HFFc6 (cell line): ENCODE measurements around the gene OSBPL8. TPM values are rescaled to one million over a fixed set of nuclear protein-coding genes. Genes with fewer than 3 reads are reported as not detected.
"Not testable (repeated sequence)": the region's sequence is repeated elsewhere in the genome, so short reads cannot be mapped to it uniquely, and the experiment has no call there.

ENCODE experiments used
- DNase-seq: peaks from one replicate; pipeline ENCODE4 v3.0.0-alpha.2; 2018
- H3K27ac Mint-ChIP-seq: 2 replicates; pipeline ENCODE4 v1.8.0; 2020; ENCODE audit warnings: mild to moderate bottlenecking, mixed read lengths
- H3K27me3 Mint-ChIP-seq: 2 replicates; pipeline ENCODE4 v1.8.0; 2021; ENCODE audit warnings: mild to moderate bottlenecking, moderate library complexity, mixed read lengths; ENCODE audit not compliant: insufficient read depth
- H3K36me3 Mint-ChIP-seq: 2 replicates; pipeline ENCODE4 v1.8.0; 2021; ENCODE audit warnings: low read depth, mixed read lengths
- H3K4me1 Mint-ChIP-seq: 2 replicates; pipeline ENCODE4 v1.8.0; 2020; ENCODE audit warnings: low read depth, mixed read lengths
- H3K4me3 Mint-ChIP-seq: 2 replicates; pipeline ENCODE4 v1.8.0; 2020; ENCODE audit warnings: mild to moderate bottlenecking, moderate library complexity, mixed read lengths
- H3K9me3 Mint-ChIP-seq: 2 replicates; pipeline ENCODE4 v1.8.0; 2020; ENCODE audit warnings: mild to moderate bottlenecking, mixed read lengths
- CTCF ChIP-seq: fragments of 200-600 bp; sonication (generic); IDR thresholded peaks from 2 replicates; pipeline ENCODE4 v1.5.0; 2021; ENCODE audit warnings: antibody characterized with exemption, mild to moderate bottlenecking
- total RNA-seq, 6 experiments: library from RNA; stranded (reverse); fragmentation: NEBNext Ultra II Directional; extraction: Animal tissue kit (Norgen Biotek cat#: 25700); gene quantifications; 2 replicates in 1 of 6; 3 replicates in 5 of 6; pipeline ENCODE4 v1.2.3, GENCODE V29; 2021

The OSBPL8 gene
- total RNA-seq, 6 experiments from 2014 or later: 66.8 to 77.8 (median 71.1) TPM

GRCh38 chr12:76523408-76523807, 36.2 kb downstream of the OSBPL8 start:
- no peaks in the 10 kb centered on the region for H3K9me3 Mint-ChIP-seq
- H3K4me1 Mint-ChIP-seq: peaks cover 6% of the 10 kb centered on the region
- peaks cover 28% of the 10 kb centered on the region for H3K36me3 Mint-ChIP-seq
- no peak overlapping the region for H3K27ac Mint-ChIP-seq
- no peak overlapping the region for H3K4me3 Mint-ChIP-seq
- H3K27me3 Mint-ChIP-seq: no peaks in the 10 kb centered on the region; the same call in 1 of the 2 replicates
- DNase-seq: no peak
- no peak for TF ChIP-seq CTCF

- Mint-ChIP-seq H3K4me3 (no peak overlapping the region), H3K4me1 (peaks cover 6% of the 10 kb centered on the region), H3K27me3 (no peaks in the 10 kb centered on the region; the same call in 1 of the 2 replicates), H3K9me3 (no peaks in the 10 kb centered on the region), H3K27ac (no peak overlapping the region), H3K36me3 (peaks cover 34% of the 10 kb centered on the region)
- DNase-seq: no peak
- TF ChIP-seq CTCF: no peak
These were observed 39.2 kb downstream of the OSBPL8 start for GRCh38 chr12:76520348-76520747.

GRCh38 chr12:76519538-76519937, 40.0 kb downstream of the OSBPL8 start:
- H3K9me3 Mint-ChIP-seq: no peaks in the 10 kb centered on the region
- H3K36me3 Mint-ChIP-seq: peaks cover 42% of the 10 kb centered on the region

GRCh38 chr12:76518699-76519098, 40.9 kb downstream of the OSBPL8 start:
- peaks cover 46% of the 10 kb centered on the region for H3K36me3 Mint-ChIP-seq
- DNase-seq: no peak
- no peak overlapping the region for H3K4me3 Mint-ChIP-seq
- no peaks in the 10 kb centered on the region for H3K9me3 Mint-ChIP-seq
- H3K4me1 Mint-ChIP-seq: peaks cover 6% of the 10 kb centered on the region
- H3K27ac Mint-ChIP-seq: no peak overlapping the region
- no peak for TF ChIP-seq CTCF
- no peaks in the 10 kb centered on the region; the same call in 1 of the 2 replicates for H3K27me3 Mint-ChIP-seq

More at GRCh38 chr12:76519538-76519937, 40.0 kb downstream of the OSBPL8 start:
- DNase-seq: no peak
- Mint-ChIP-seq H3K4me3 (no peak overlapping the region), H3K27ac (no peak overlapping the region), H3K27me3 (no peaks in the 10 kb centered on the region; the same call in 1 of the 2 replicates), H3K4me1 (peaks cover 6% of the 10 kb centered on the region)
- TF ChIP-seq CTCF: no peak

- no peak for DNase-seq
- Mint-ChIP-seq H3K36me3 (peaks cover 29% of the 10 kb centered on the region), H3K4me3 (no peak overlapping the region), H3K27ac (no peak overlapping the region), H3K27me3 (no peaks in the 10 kb centered on the region; the same call in 1 of the 2 replicates), H3K4me1 (peaks cover 3% of the 10 kb centered on the region), H3K9me3 (no peaks in the 10 kb centered on the region)
- TF ChIP-seq CTCF: no peak
These were observed 44.3 kb downstream of the OSBPL8 start for GRCh38 chr12:76515271-76515670.

- not testable (repeated sequence) for H3K4me1 Mint-ChIP-seq, H3K9me3 Mint-ChIP-seq, H3K4me3 Mint-ChIP-seq, H3K27me3 Mint-ChIP-seq, DNase-seq, H3K27ac Mint-ChIP-seq
- H3K36me3 Mint-ChIP-seq: peaks cover 19% of the 10 kb centered on the region
These were observed 48.4 kb downstream of the OSBPL8 start for GRCh38 chr12:76511116-76511716.
